Endothelial cell of umbilical vein (primary cell): ENCODE data around the gene NFX1. TPM values are rescaled to one million over a fixed set of nuclear protein-coding genes. Genes with fewer than 3 reads are reported as not detected.

Experiments
- BruUV-seq: library from RNA; stranded (reverse); fragments of 400-500 nt; replicated peaks from 2 replicates; lab custom pipeline; 2021; lab: Mats Ljungman, UMichigan
- CTCF ChIA-PET: fragments of 300-600, 350-600 bp; sonication (Branson Sonifier 250); formaldehyde crosslinking; loops from one replicate; lab custom pipeline; 2021; ENCODE audit warnings: antibody characterized with exemption, inconsistent platforms; lab: Charles Lee
- POLR2A ChIA-PET: fragments of 300-600, 350-600 bp; sonication (Branson Sonifier 250); formaldehyde crosslinking; loops from one replicate; lab custom pipeline; 2021; ENCODE audit warnings: antibody characterized with exemption, inconsistent platforms; lab: Charles Lee
- DNase-seq: peaks from one replicate; pipeline ENCODE4 v3.0.0-alpha.2; 2011; ENCODE audit warnings: low read depth, low spot score
- FAIRE-seq: peaks from 2 replicates; lab custom pipeline; 2011; peaks lifted over from hg19 to GRCh38; lab: Jason Lieb, UNC
- H2AFZ ChIP-seq: 2 replicates; pipeline ENCODE4 v1.6.0; 2012; ENCODE audit warnings: low read depth, low read length, control low read depth, inconsistent platforms
- H3K27ac ChIP-seq: 2 replicates; pipeline ENCODE4 v1.5.1; 2011; ENCODE audit warnings: low read depth, mild to moderate bottlenecking, control low read depth, low read length, moderate library complexity; ENCODE audit not compliant: insufficient read depth
- H3K27me3 ChIP-seq, 2 experiments: 2 replicates each; pipeline versions ENCODE4 v1.6.0 to v1.6.1; 2011; ENCODE audit warnings: low read length in 2 of 2, mixed read lengths in 1 of 2; ENCODE audit not compliant: control insufficient read depth in 2 of 2, insufficient read depth in 2 of 2
- H3K36me3 ChIP-seq, 2 experiments: 2 replicates in 1 of 2; 3 replicates in 1 of 2; pipeline ENCODE4 v1.5.1; 2011; ENCODE audit warnings: low read length in 2 of 2, mild to moderate bottlenecking in 1 of 2, moderate library complexity in 1 of 2; ENCODE audit not compliant: control insufficient read depth in 2 of 2, insufficient read depth in 2 of 2; ENCODE audit errors: extremely low read depth in 1 of 2
- H3K4me1 ChIP-seq: 3 replicates; pipeline ENCODE4 v1.5.1; 2011; ENCODE audit warnings: mild to moderate bottlenecking, low read length; ENCODE audit not compliant: control insufficient read depth, insufficient read depth; ENCODE audit errors: extremely low read depth
- H3K4me2 ChIP-seq: 2 replicates; pipeline ENCODE4 v1.6.1; 2011; ENCODE audit warnings: low read length, control low read depth, mixed read lengths; ENCODE audit not compliant: insufficient read depth
- H3K4me3 ChIP-seq, 3 experiments: fragments of 200-600 bp in 1 of 3; sonication (generic), shearing (Covaris generic) in 1 of 3; replicated peaks in 1 of 3; 2 replicates each; pipeline ENCODE4 v1.5.1; 2011 to 2016; ENCODE audit warnings: control low read depth in 3 of 3, low read length in 3 of 3, mild to moderate bottlenecking in 2 of 3, inconsistent platforms in 1 of 3, low read depth in 1 of 3, moderate library complexity in 1 of 3; ENCODE audit not compliant: insufficient read depth in 1 of 3
- H3K79me2 ChIP-seq: 2 replicates; pipeline ENCODE4 v1.6.0; 2012; ENCODE audit warnings: low read length, inconsistent platforms; ENCODE audit not compliant: control insufficient read depth, insufficient read depth
- H3K9ac ChIP-seq: replicated peaks from 2 replicates; pipeline ENCODE3; 2011; ENCODE audit warnings: low read length, control low read depth; ENCODE audit not compliant: insufficient read depth; ENCODE audit errors: extremely low read depth
- H3K9me1 ChIP-seq: replicated peaks from 3 replicates; pipeline ENCODE4 v1.6.0; 2011; ENCODE audit warnings: mild to moderate bottlenecking, low read length; ENCODE audit not compliant: control insufficient read depth, insufficient read depth; ENCODE audit errors: extremely low read depth
- H3K9me3 ChIP-seq: replicated peaks from 2 replicates; pipeline ENCODE4 v1.5.1; 2012; ENCODE audit warnings: low read length, inconsistent platforms; ENCODE audit not compliant: control insufficient read depth, insufficient read depth
- H4K20me1 ChIP-seq: replicated peaks from 2 replicates; pipeline ENCODE3; 2011; ENCODE audit warnings: mild to moderate bottlenecking, low read length; ENCODE audit not compliant: control insufficient read depth, insufficient read depth; ENCODE audit errors: extremely low read depth
- EZH2 ChIP-seq: IDR thresholded peaks from 2 replicates; pipeline ENCODE4 v1.6.1; 2012; ENCODE audit warnings: borderline replicate concordance, low read depth, mild to moderate bottlenecking, moderate library complexity, low read length, inconsistent platforms; ENCODE audit not compliant: severe bottlenecking
- FOS ChIP-seq: IDR thresholded peaks from 2 replicates; pipeline ENCODE4 v1.6.1; 2011; ENCODE audit warnings: mild to moderate bottlenecking, low read length, moderate library complexity, borderline replicate concordance; ENCODE audit not compliant: insufficient read depth
- GATA2 ChIP-seq: IDR thresholded peaks from 2 replicates; pipeline ENCODE4 v1.7.0; 2011; ENCODE audit warnings: low read depth, mild to moderate bottlenecking, moderate library complexity, mixed read lengths, low read length; ENCODE audit not compliant: insufficient read length, insufficient read depth
- JUN ChIP-seq: IDR thresholded peaks from 2 replicates; pipeline ENCODE4 v1.6.1; 2011; ENCODE audit warnings: borderline replicate concordance, low read depth; ENCODE audit not compliant: insufficient read length, insufficient read depth
- MYC ChIP-seq: IDR thresholded peaks from one replicate; pipeline ENCODE4 v1.6.1; 2011; ENCODE audit warnings: mild to moderate bottlenecking, low read depth, low read length
- POLR2A ChIP-seq: IDR thresholded peaks from 2 replicates; pipeline ENCODE4 v1.6.1; 2012; ENCODE audit warnings: low read depth, mild to moderate bottlenecking, control low read depth, low read length
- POLR2AphosphoS5 ChIP-seq: IDR thresholded peaks from 2 replicates; pipeline ENCODE4 v1.6.1; 2012; ENCODE audit warnings: low read depth, mild to moderate bottlenecking, control low read depth, low read length, moderate library complexity; ENCODE audit not compliant: insufficient read depth
- dilution Hi-C: fragments of 300-500 bp; cut with MboI; formaldehyde crosslinking; loops from one replicate; pipeline ENCODE4 v1.15.0; 2019; ENCODE audit warnings: low sequenced_read_pairs; ENCODE audit not compliant: extremely low pct_ligation_motif_present
- intact Hi-C: fragments of 100-400 bp; cut with micrococcal nuclease; formaldehyde crosslinking; loops from one replicate; pipeline ENCODE4 v1.10.0; 2022
- polyA plus RNA-seq, 4 experiments: library from polyadenylated mRNA; depleted of rRNA in 3 of 4; stranded (reverse) in 3 of 4; unstranded in 1 of 4; fragments of >200 nt; gene quantifications; 2 replicates each; pipeline versions ENCODE4 v1.2.1 to v1.2.3, GENCODE V29; 2011 to 2012; ENCODE audit warnings: missing spikeins in 1 of 4
- total RNA-seq: library from RNA; stranded (reverse); gene quantifications from 2 replicates; pipeline ENCODE4 v1.2.3, GENCODE V29; 2021
- TF ChIP-seq, protein P1 (sequence below): IDR thresholded peaks from 2 replicates; pipeline ENCODE4 v1.6.1; 2011; ENCODE audit not compliant: insufficient read depth, insufficient read length
- TF ChIP-seq, protein P2 (sequence below), 2 donors: IDR thresholded peaks; 1 replicate in 1 of 2; 2 replicates in 1 of 2; pipeline ENCODE4 v1.5.1; 2011; ENCODE audit warnings: low read length in 2 of 2, mild to moderate bottlenecking in 2 of 2, moderate library complexity in 2 of 2, control low read depth in 1 of 2, inconsistent platforms in 1 of 2, low read depth in 1 of 2; ENCODE audit not compliant: insufficient read depth in 1 of 2; ENCODE audit errors: extremely low read depth in 1 of 2

The NFX1 gene
- total and polyA plus RNA-seq, 2 donors (not counting 3 experiments of a cell fraction or from before 2014, with no cell fraction given): 19.3 to 21.7 TPM

DNA sequence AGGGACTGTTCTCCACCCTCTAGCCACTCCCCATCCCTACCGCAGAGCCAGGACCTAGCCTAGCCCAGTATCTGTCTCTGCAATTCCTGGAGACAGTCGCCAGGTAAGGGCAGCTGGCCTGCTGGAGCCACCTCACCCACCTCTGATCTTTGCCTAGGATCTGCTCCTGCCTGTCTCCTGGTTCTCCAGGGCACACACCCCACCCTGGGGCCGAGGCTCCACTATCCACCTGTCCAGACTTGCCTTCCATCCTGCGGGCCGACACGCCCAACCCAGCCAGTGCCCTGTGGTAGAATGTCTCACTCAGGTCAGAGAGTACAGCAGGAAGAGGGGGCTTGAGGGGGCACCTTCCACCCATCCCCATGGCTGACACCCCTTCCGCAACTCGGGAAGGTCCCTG is 127.8 kb downstream of the NFX1 start:
- peaks cover 0 to 3% of the 10 kb centered on the region in 2 experiments for H3K27me3 ChIP-seq
- no peaks in the 10 kb centered on the region for H3K79me2 ChIP-seq
- no peaks in the 10 kb centered on the region for H3K4me1 ChIP-seq
- H3K9ac ChIP-seq: no peak overlapping the region
- no peak overlapping the region for H3K27ac ChIP-seq
- no peak overlapping the region for H2AFZ ChIP-seq
- DNase-seq (no peak), FAIRE-seq (no peak)
- BruUV-seq: no TSS peak
- H3K4me2 ChIP-seq: no peak overlapping the region
- dilution Hi-C loops: no loop called here
- H3K4me3 ChIP-seq: no peak overlapping the region
- H3K9me3 ChIP-seq: no peaks in the 10 kb centered on the region
- ChIA-PET POLR2A (no interaction called here), CTCF (interaction anchor here (1.0 to 9.3 kb wide), 4 partner anchors 35 to 49 kb away, joined by 3 to 164 read pairs (median 4); no protein-coding TSS in a partner anchor)
- H3K36me3 ChIP-seq: no peaks in the 10 kb centered on the region
- no peaks in the 10 kb centered on the region for H3K9me1 ChIP-seq
- intact Hi-C loops: loop anchor here (5.0 kb wide), 1 partner anchor 49 kb away; no protein-coding TSS in a partner anchor
- TF ChIP-seq, protein P1, sequence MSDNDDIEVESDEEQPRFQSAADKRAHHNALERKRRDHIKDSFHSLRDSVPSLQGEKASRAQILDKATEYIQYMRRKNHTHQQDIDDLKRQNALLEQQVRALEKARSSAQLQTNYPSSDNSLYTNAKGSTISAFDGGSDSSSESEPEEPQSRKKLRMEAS: no peak
- no peak for TF ChIP-seq POLR2A
- no peak for TF ChIP-seq FOS
- no peak for TF ChIP-seq POLR2AphosphoS5
- TF ChIP-seq EZH2: no peak
- TF ChIP-seq MYC: no peak
- TF ChIP-seq JUN: no peak
- TF ChIP-seq, protein P2, sequence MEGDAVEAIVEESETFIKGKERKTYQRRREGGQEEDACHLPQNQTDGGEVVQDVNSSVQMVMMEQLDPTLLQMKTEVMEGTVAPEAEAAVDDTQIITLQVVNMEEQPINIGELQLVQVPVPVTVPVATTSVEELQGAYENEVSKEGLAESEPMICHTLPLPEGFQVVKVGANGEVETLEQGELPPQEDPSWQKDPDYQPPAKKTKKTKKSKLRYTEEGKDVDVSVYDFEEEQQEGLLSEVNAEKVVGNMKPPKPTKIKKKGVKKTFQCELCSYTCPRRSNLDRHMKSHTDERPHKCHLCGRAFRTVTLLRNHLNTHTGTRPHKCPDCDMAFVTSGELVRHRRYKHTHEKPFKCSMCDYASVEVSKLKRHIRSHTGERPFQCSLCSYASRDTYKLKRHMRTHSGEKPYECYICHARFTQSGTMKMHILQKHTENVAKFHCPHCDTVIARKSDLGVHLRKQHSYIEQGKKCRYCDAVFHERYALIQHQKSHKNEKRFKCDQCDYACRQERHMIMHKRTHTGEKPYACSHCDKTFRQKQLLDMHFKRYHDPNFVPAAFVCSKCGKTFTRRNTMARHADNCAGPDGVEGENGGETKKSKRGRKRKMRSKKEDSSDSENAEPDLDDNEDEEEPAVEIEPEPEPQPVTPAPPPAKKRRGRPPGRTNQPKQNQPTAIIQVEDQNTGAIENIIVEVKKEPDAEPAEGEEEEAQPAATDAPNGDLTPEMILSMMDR (IDR thresholded peaks at IDR 0.05; ENCODE audit: extremely low read depth in 1 of 2, insufficient read depth in 1 of 2, low read depth in 1 of 2, low read length in 2 of 2): no peak
- TF ChIP-seq GATA2: no peak
- H4K20me1 ChIP-seq: no peaks in the 10 kb centered on the region
